Activated T-cell treated with anti-CD3 and anti-CD28 coated beads for 4 hours (primary cell): ENCODE data around the gene PI4KA.

Experiments used
- DNase-seq: peaks from one replicate; pipeline ENCODE4 v3.0.0-alpha.2; 2020

PI4KA gene

GRCh38 chr22:20792221-20792965 is 66.2 kb downstream of the PI4KA start:
- DNase-seq, result no peak

GRCh38 chr22:20788627-20789344 is 69.8 kb downstream of the PI4KA start:
- DNase-seq, result no peak

GRCh38 chr22:20787746-20788626 is 70.6 kb downstream of the PI4KA start:
- no peak for DNase-seq

- no peak for DNase-seq
These were observed 71.4 kb downstream of the PI4KA start for GRCh38 chr22:20787223-20787622.

GRCh38 chr22:20786536-20786979 is 72.1 kb downstream of the PI4KA start:
- no peak for DNase-seq

- no peak for DNase-seq
These were observed 72.6 kb downstream of the PI4KA start for GRCh38 chr22:20786048-20786447.

GRCh38 chr22:20785415-20785814 is 73.2 kb downstream of the PI4KA start:
- no peak for DNase-seq

GRCh38 chr22:20783844-20784723 is 74.5 kb downstream of the PI4KA start:
- peak; percentile 22 for DNase-seq

- no peak for DNase-seq
These were observed 75.3 kb downstream of the PI4KA start for GRCh38 chr22:20783300-20783673.

- no peak for DNase-seq
These were observed 75.9 kb downstream of the PI4KA start for GRCh38 chr22:20782596-20783299.

GRCh38 chr22:20782083-20782482 is 76.5 kb downstream of the PI4KA start:
- DNase-seq, result no peak

GRCh38 chr22:20781272-20781990 is 77.2 kb downstream of the PI4KA start:
- no peak for DNase-seq

GRCh38 chr22:20779818-20780158 is 78.8 kb downstream of the PI4KA start:
- no peak for DNase-seq

GRCh38 chr22:20779014-20779817 is 79.4 kb downstream of the PI4KA start:
- DNase-seq, result no peak

GRCh38 chr22:20777420-20778177 is 81.0 kb downstream of the PI4KA start:
- DNase-seq, result no peak

- DNase-seq, result no peak
These were observed 81.8 kb downstream of the PI4KA start for GRCh38 chr22:20776624-20777405.

- no peak for DNase-seq
These were observed 83.2 kb downstream of the PI4KA start for GRCh38 chr22:20775342-20775895.

- no peak for DNase-seq
These were observed 83.7 kb downstream of the PI4KA start for GRCh38 chr22:20774882-20775281.
